GM21447 (cell line): Measurements from ENCODE around the gene ZNF407.
A peak's percentile ranks its signal among the peaks of the same experiment; 100 is the strongest.

Experiments used
- ATAC-seq: cut with Tn5 transposase; IDR thresholded peaks from one replicate; pipeline ENCODE4 v1.9.1; 2021; ENCODE audit not compliant: unreplicated experiment

The ZNF407 gene

GRCh38 chr18:74995419-74995736, 397.7 kb downstream of the ZNF407 start:
- ATAC-seq, result no peak

GRCh38 chr18:74996055-74996454, 398.4 kb downstream of the ZNF407 start:
- no peak for ATAC-seq

GRCh38 chr18:74996996-74997395, 399.3 kb downstream of the ZNF407 start:
- no peak for ATAC-seq

GRCh38 chr18:75000920-75001319, 403.2 kb downstream of the ZNF407 start:
- no peak for ATAC-seq

GRCh38 chr18:75003039-75003438, 405.4 kb downstream of the ZNF407 start:
- ATAC-seq, result no peak

- ATAC-seq, result no peak
These were observed 406.4 kb downstream of the ZNF407 start for GRCh38 chr18:75003764-75004690.

GRCh38 chr18:75005626-75006025, 408.0 kb downstream of the ZNF407 start:
- ATAC-seq, result no peak

GRCh38 chr18:75008186-75008585, 410.5 kb downstream of the ZNF407 start:
- no peak for ATAC-seq

- no peak for ATAC-seq
These were observed 411.6 kb downstream of the ZNF407 start for GRCh38 chr18:75009296-75009695.

- no peak for ATAC-seq
These were observed 412.2 kb downstream of the ZNF407 start for GRCh38 chr18:75009878-75010277.

- ATAC-seq, result no peak
These were observed 412.6 kb downstream of the ZNF407 start for GRCh38 chr18:75010278-75010677.

GRCh38 chr18:75010689-75011088, 413.0 kb downstream of the ZNF407 start:
- ATAC-seq, result no peak

GRCh38 chr18:75016025-75016717, 418.5 kb downstream of the ZNF407 start:
- ATAC-seq, result peak; percentile 95

GRCh38 chr18:75023473-75023872, 425.8 kb downstream of the ZNF407 start:
- no peak for ATAC-seq

GRCh38 chr18:75024871-75025270, 427.2 kb downstream of the ZNF407 start:
- no peak for ATAC-seq

- ATAC-seq, result no peak
These were observed 427.9 kb downstream of the ZNF407 start for GRCh38 chr18:75025573-75025972.

GRCh38 chr18:75029481-75029880, 431.8 kb downstream of the ZNF407 start:
- no peak for ATAC-seq

- no peak for ATAC-seq
These were observed 434.1 kb downstream of the ZNF407 start for GRCh38 chr18:75031717-75032317.

- ATAC-seq, result no peak
These were observed 435.8 kb downstream of the ZNF407 start for GRCh38 chr18:75033516-75033915.

GRCh38 chr18:75034937-75035336, 437.3 kb downstream of the ZNF407 start:
- no peak for ATAC-seq

GRCh38 chr18:75035928-75036327, 438.3 kb downstream of the ZNF407 start:
- ATAC-seq, result no peak
